Mesodermal cell (in vitro differentiated cells): ENCODE measurements around the gene PLSCR3.

Source experiments
- H3K27ac ChIP-seq: 2 replicates; pipeline ENCODE4 v1.7.0; 2013; ENCODE audit warnings: mild to moderate bottlenecking, low read depth, low read length, moderate library complexity; ENCODE audit not compliant: severe bottlenecking
- H3K36me3 ChIP-seq: 2 replicates; pipeline ENCODE4 v1.7.1; 2013; ENCODE audit warnings: mild to moderate bottlenecking, low read length, moderate library complexity; ENCODE audit not compliant: control insufficient read depth, insufficient read depth
- H3K4me1 ChIP-seq: one replicate; pipeline ENCODE4 v1.7.1; 2013; ENCODE audit warnings: mild to moderate bottlenecking, low read length; ENCODE audit not compliant: insufficient read depth, control insufficient read depth, poor library complexity, severe bottlenecking
- H3K4me3 ChIP-seq: 2 replicates; pipeline ENCODE4 v1.7.0; 2013; ENCODE audit warnings: low read length, control low read depth, mild to moderate bottlenecking; ENCODE audit not compliant: insufficient read depth, poor library complexity, severe bottlenecking; ENCODE audit errors: extremely low read depth
- H3K9me3 ChIP-seq: 2 replicates; pipeline ENCODE4 v1.7.1; 2013; ENCODE audit warnings: mild to moderate bottlenecking, low read length, moderate library complexity; ENCODE audit not compliant: control insufficient read depth
- WGBS, 2 experiments: methylation state at CpG; one replicate each; pipeline ENCODE4 v1.1.5; 2013; ENCODE audit warnings: missing lambda C conversion rate in 2 of 2; ENCODE audit not compliant: insufficient coverage in 2 of 2; 5-methylcytosine and 5-hydroxymethylcytosine counted together

PLSCR3 gene

DNA sequence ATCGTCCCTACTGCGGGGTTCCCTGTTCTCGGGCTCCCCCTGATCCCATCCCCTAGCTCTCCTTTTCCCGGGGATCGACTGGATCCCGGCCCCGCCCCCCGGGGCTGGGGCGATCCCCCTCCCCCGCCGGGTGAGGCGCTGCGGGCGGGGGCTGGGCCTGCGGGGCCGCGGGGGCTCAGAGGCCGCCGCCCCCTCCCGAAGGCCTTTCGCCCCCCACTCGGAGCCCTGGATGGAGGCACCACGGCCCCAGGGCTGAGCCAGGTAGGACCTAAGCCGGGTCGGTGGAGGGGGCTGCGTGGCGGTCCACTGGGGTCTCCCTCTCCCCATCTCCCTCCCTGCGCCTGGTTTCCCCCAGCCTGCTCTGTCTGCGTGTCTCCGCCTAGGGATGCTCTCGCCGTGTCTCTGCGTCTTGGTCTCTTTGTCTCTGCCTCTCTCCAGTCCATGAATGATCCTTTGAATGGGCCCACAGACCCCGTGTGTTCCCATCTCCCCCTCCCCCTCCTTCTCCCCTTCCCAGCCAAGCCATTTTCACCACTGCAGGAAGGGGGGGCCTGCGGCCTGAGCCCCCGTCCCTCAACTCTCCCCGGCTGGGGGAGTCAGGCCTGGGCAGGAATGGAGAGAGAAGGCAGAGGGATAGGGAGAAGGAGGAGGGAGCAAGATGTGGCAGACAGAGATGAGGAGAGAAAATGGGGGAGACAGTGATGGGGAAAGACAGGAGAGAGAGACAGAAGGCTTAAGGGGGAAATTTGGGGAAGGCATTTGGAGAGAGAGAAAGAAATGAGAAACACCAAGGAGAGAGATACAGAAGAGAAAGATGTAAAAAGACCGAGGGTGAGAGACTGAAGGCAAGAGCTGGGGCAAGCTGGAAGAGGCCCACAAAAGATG lies 11.3 kb upstream of the PLSCR3 start:
- peaks cover 28% of the 10 kb centered on the region for H3K36me3 ChIP-seq
- no peaks in the 10 kb centered on the region for H3K9me3 ChIP-seq
- peak overlapping the region; percentile 76 for H3K27ac ChIP-seq
- H3K4me3 ChIP-seq = peak overlapping the region; percentile 75
- WGBS, 2 experiments = 1 to 2% methylated on average over 16 to 26 of the region's 38 CpGs
- H3K4me1 ChIP-seq = peaks cover 7% of the 10 kb centered on the region

DNA sequence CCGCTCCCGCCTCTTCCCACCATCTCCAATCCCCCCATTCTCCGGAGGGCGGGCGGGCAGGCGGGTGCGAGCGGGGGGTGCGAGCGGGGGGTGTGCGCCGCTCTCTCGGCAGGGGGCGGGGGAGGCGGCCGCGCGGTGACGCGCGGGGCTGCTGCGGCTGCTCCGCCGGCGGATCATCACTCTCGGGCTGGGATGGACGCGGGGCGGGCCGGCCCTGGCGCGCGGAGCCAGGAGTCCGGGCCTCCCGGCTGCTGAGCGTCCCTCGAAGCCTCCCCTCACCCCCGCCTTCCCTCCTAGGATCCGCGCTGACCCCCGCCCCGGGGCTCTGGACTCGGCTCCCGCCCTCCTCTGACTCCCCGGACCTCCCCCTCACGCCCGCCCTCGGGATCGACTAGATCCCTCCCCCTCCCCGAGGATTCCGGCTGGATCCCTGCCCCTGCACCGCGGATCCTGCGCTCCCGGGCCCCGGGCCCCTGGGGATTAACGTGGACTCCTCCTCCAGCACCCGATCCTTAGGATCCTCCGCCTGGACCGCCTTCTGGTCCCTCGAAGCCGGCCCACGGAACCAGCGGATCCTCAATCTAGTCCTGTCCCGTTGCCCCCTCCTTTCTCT lies 10.5 kb upstream of the PLSCR3 start:
- Histone ChIP-seq H3K4me1 (peaks cover 7% of the 10 kb centered on the region), H3K9me3 (no peaks in the 10 kb centered on the region), H3K4me3 (peak overlapping the region; percentile 75), H3K27ac (peak overlapping the region; percentile 76), H3K36me3 (peaks cover 23% of the 10 kb centered on the region)
- WGBS, 2 experiments = 0% methylated on average over 45 to 55 of the region's 65 CpGs

DNA sequence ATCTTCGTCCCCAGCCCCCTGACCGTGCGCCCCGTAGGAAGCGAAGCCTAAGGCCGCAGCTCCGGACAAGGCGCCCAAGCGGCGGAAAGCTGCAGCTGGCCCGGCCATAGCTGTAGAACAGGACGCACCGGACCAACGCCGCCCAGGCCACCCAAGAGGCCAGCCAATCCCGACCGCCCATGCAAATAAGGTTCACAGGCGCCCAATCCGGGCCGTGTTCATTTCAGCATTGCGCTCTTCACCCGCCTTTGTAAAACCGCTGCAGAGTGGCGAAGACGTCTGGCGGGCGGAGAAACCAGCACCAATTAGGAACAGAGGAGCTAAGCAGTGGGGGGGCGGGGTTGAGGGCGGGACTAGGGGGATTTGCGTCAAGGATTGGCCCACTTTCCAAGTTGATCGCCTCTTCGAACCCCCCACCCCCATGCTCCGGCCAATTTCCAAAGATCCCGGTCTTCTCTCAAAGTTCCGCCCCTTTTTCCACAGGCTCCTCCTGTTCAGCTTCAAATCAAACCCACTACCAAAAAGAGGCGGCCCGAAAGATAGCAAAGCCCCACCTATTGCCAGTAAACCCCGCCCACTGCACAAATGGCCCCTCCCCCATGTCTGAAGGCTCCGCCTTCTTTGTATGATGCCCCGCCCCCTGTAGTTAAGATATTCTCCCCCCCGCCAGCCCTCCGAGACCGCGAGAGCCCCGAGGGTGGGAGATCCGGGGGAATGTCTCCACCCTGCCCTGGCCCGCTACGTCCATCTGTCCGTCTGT lies 9.8 kb upstream of the PLSCR3 start, which contains the start of gene TMEM256:
Gene TMEM256 (minus strand): TSS at position 121 of the 760 bp plus-strand sequence. CDS start 13 bp downstream, at position 108.
- Histone ChIP-seq H3K27ac (peak within 1 kb of the TSS; percentile 83), H3K4me1 (peaks cover 7% of the 10 kb centered on the region), H3K36me3 (peaks cover 16% of the 10 kb centered on the region), H3K4me3 (peak within 1 kb of the TSS; percentile 75), H3K9me3 (no peaks in the 10 kb centered on the region)
- whole genome bisulfite sequencing, 2 experiments = 0% methylated on average over 21 to 34 of the region's 49 CpGs

DNA sequence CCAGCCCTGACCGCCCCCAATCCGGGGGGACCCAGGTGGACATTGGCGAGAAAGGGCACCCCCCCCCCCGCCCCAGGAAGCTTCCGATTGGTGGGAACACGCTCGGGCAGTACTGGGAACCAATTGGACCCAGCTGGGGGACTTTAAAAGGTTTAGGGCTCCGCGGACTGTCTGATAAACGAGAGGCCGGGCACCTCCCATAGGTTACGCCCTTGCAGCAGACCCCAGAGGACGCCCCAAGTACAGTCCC lies 9.3 kb upstream of the PLSCR3 start:
- 0% methylated on average over 7 to 11 of the region's 13 CpGs for WGBS, 2 experiments

GRCh38 chr17:7403043-7403726 lies 8.9 kb upstream of the PLSCR3 start:
- peak overlapping the region; percentile 83 for H3K27ac ChIP-seq
- 27 to 40% methylated on average over 6 to 9 of the region's 16 CpGs for WGBS, 2 experiments
- H3K36me3 ChIP-seq = peaks cover 9% of the 10 kb centered on the region
- peak overlapping the region; percentile 75 for H3K4me3 ChIP-seq
- peaks cover 7% of the 10 kb centered on the region for H3K4me1 ChIP-seq
- no peaks in the 10 kb centered on the region for H3K9me3 ChIP-seq

More for the DNA sequence above, 9.3 kb upstream of the PLSCR3 start:
- Histone ChIP-seq H3K36me3 (peaks cover 11% of the 10 kb centered on the region), H3K27ac (peak overlapping the region; percentile 83), H3K9me3 (no peaks in the 10 kb centered on the region), H3K4me3 (peak overlapping the region; percentile 75), H3K4me1 (peaks cover 7% of the 10 kb centered on the region)

- H3K4me1 ChIP-seq = peaks cover 8% of the 10 kb centered on the region
- WGBS, 2 experiments = 79 to 85% methylated on average over 1 of the region's 2 CpGs
- no peak overlapping the region for H3K4me3 ChIP-seq
- H3K36me3 ChIP-seq = peaks cover 9% of the 10 kb centered on the region
- H3K27ac ChIP-seq = no peak overlapping the region
- H3K9me3 ChIP-seq = no peaks in the 10 kb centered on the region
Measured at GRCh38 chr17:7398612-7399011, 4.3 kb upstream of the PLSCR3 start.

DNA sequence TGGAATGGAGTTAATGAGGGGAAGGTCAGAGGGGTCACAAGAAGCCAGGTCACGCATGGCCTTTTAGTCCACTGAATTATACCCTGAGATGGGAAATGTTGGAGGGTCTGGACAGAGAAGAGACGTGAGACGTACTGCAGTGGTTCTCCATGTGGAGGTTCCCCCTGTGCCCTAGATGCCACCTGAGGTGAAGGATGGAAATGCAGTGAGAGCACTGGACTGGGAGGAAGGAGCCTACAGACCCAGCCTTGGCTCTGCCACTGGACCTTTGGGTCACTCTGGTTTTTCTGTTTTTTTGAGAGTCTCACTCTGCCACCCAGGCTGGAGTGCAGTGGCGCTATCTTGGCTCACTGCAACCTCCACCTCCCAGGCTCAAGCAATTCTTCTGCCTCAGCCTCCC lies 1.8 kb upstream of the PLSCR3 start:
- no peaks in the 10 kb centered on the region for H3K9me3 ChIP-seq
- no peak overlapping the region for H3K27ac ChIP-seq
- H3K4me3 ChIP-seq = no peak overlapping the region
- peaks cover 8% of the 10 kb centered on the region for H3K4me1 ChIP-seq
- H3K36me3 ChIP-seq = peaks cover 15% of the 10 kb centered on the region
- WGBS, 2 experiments = 91 to 95% methylated on average over 4 of the region's 4 CpGs

GRCh38 chr17:7393613-7394451 lies 493 bp downstream of the PLSCR3 start:
- H3K36me3 ChIP-seq = peaks cover 37% of the 10 kb centered on the region
- H3K4me1 ChIP-seq = peaks cover 10% of the 10 kb centered on the region
- H3K9me3 ChIP-seq = no peaks in the 10 kb centered on the region
- WGBS, 2 experiments = 11 to 19% methylated on average over 18 to 43 of the region's 48 CpGs
- peak overlapping the region; percentile 83 for H3K27ac ChIP-seq
- H3K4me3 ChIP-seq = peak overlapping the region; percentile 79

- Histone ChIP-seq H3K27ac (no peak overlapping the region), H3K4me3 (peak overlapping the region; percentile 79)
- 91 to 93% methylated on average over 28 to 29 of the region's 42 CpGs for WGBS, 2 experiments
Measured at GRCh38 chr17:7392696-7393612, 1.4 kb downstream of the PLSCR3 start.

More at GRCh38 chr17:7392696-7393612, 1.4 kb downstream of the PLSCR3 start:
- H3K4me1 ChIP-seq = peaks cover 10% of the 10 kb centered on the region
- peaks cover 45% of the 10 kb centered on the region for H3K36me3 ChIP-seq
- no peaks in the 10 kb centered on the region for H3K9me3 ChIP-seq
